Neural progenitor cell (in vitro differentiated cells): Measurements from ENCODE around the gene PREP.

ENCODE experiments used
- EZH2phosphoT487 ChIP-seq: fragments of 200-600 bp; sonication (generic); IDR thresholded peaks from 2 replicates; pipeline ENCODE4 v1.6.1; 2017; ENCODE audit warnings: antibody characterized with exemption
- TF ChIP-seq, protein P1 (sequence below): fragments of 200-600 bp; sonication (generic); IDR thresholded peaks from 2 replicates; pipeline ENCODE4 v1.5.1; 2017; ENCODE audit warnings: antibody characterized with exemption, mild to moderate bottlenecking

DNA sequence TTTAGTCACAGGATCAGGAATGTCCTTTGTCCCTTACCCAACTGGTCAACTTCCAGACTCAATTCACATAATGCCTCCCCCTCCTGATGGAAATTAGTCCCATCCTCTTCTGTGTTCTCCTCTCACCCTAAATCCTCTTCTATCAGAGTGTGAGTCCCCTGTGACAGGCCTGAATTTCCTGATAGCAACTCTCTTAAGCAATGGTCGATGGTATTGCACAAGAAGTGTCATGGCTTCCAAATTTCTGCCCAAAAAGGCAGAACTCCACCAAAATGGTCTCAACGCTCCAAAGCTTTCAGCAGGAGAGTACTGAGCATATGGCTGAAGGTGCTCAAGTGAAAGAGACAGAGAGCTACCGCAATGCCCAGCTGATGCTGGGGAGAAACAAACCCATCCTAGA, 2.4 kb downstream of the PREP start:
- TF ChIP-seq, protein P1, sequence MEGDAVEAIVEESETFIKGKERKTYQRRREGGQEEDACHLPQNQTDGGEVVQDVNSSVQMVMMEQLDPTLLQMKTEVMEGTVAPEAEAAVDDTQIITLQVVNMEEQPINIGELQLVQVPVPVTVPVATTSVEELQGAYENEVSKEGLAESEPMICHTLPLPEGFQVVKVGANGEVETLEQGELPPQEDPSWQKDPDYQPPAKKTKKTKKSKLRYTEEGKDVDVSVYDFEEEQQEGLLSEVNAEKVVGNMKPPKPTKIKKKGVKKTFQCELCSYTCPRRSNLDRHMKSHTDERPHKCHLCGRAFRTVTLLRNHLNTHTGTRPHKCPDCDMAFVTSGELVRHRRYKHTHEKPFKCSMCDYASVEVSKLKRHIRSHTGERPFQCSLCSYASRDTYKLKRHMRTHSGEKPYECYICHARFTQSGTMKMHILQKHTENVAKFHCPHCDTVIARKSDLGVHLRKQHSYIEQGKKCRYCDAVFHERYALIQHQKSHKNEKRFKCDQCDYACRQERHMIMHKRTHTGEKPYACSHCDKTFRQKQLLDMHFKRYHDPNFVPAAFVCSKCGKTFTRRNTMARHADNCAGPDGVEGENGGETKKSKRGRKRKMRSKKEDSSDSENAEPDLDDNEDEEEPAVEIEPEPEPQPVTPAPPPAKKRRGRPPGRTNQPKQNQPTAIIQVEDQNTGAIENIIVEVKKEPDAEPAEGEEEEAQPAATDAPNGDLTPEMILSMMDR: no peak
- TF ChIP-seq EZH2phosphoT487: no peak
